CD14-positive monocyte (primary cell): ENCODE measurements around the gene TMEM106A. TPM values are rescaled to one million over a fixed set of nuclear protein-coding genes. Genes with fewer than 3 reads are reported as not detected.

Experiments
- DNase-seq, 3 donors: peaks; one replicate each; pipeline ENCODE4 v3.0.0-alpha.2; 2011 to 2022
- H2AFZ ChIP-seq: 2 replicates; pipeline ENCODE4 v1.6.0; 2012; ENCODE audit warnings: mild to moderate bottlenecking, low read depth, low read length, inconsistent platforms; ENCODE audit not compliant: insufficient read depth, poor library complexity, severe bottlenecking
- H3K27ac ChIP-seq, 2 donors: 1 replicate in 1 of 2; 2 replicates in 1 of 2; pipeline ENCODE4 v1.5.1; 2012 to 2013; ENCODE audit warnings: low read length in 2 of 2, control low read depth in 1 of 2, inconsistent platforms in 1 of 2, low read depth in 1 of 2, mild to moderate bottlenecking in 1 of 2
- H3K27me3 ChIP-seq, 2 donors: one replicate each; pipeline versions ENCODE4 v1.6.0 to v1.6.1; 2011 to 2013; ENCODE audit warnings: low read length in 2 of 2; ENCODE audit not compliant: control insufficient read depth in 2 of 2, insufficient read depth in 2 of 2
- H3K36me3 ChIP-seq, 2 donors: replicated peaks in 1 of 2; 1 replicate in 1 of 2; 2 replicates in 1 of 2; pipeline versions ENCODE4 v1.5.1 to v1.6.1; 2012 to 2013; ENCODE audit warnings: low read length in 2 of 2, control low read depth in 1 of 2, inconsistent platforms in 1 of 2, mild to moderate bottlenecking in 1 of 2; ENCODE audit not compliant: insufficient read depth in 2 of 2, control insufficient read depth in 1 of 2
- H3K4me1 ChIP-seq, 2 donors: 1 replicate in 1 of 2; 2 replicates in 1 of 2; pipeline versions ENCODE4 v1.5.1 to v1.6.1; 2012 to 2013; ENCODE audit warnings: low read length in 2 of 2, control low read depth in 1 of 2, inconsistent platforms in 1 of 2, mild to moderate bottlenecking in 1 of 2, moderate library complexity in 1 of 2; ENCODE audit not compliant: insufficient read depth in 2 of 2, control insufficient read depth in 1 of 2
- H3K4me2 ChIP-seq: replicated peaks from 2 replicates; pipeline ENCODE3; 2012; ENCODE audit warnings: low read length, moderate library complexity, mild to moderate bottlenecking; ENCODE audit not compliant: poor library complexity, severe bottlenecking; ENCODE audit errors: extremely low read depth
- H3K4me3 ChIP-seq, 3 experiments: fragments of 200-600 bp in 1 of 3; sonication (generic) in 1 of 3; replicated peaks in 1 of 3; 1 replicate in 2 of 3; 2 replicates in 1 of 3; pipeline ENCODE4 v1.5.1; 2011 to 2013; ENCODE audit warnings: low read length in 3 of 3, mild to moderate bottlenecking in 3 of 3, control low read depth in 2 of 3, low read depth in 2 of 3, inconsistent platforms in 1 of 3, moderate library complexity in 1 of 3
- H3K79me2 ChIP-seq: 2 replicates; pipeline ENCODE4 v1.6.0; 2012; ENCODE audit warnings: mild to moderate bottlenecking, control low read depth, inconsistent platforms, low read length, moderate library complexity; ENCODE audit not compliant: insufficient read depth
- H3K9ac ChIP-seq: 2 replicates; pipeline ENCODE4 v1.6.0; 2017; ENCODE audit warnings: low read length, mild to moderate bottlenecking; ENCODE audit not compliant: insufficient read depth, poor library complexity, severe bottlenecking
- H3K9me3 ChIP-seq, 2 donors: replicated peaks in 1 of 2; 1 replicate in 1 of 2; 2 replicates in 1 of 2; pipeline versions ENCODE4 v1.5.1 to v1.6.1; 2012 to 2013; ENCODE audit warnings: low read length in 2 of 2, control low read depth in 1 of 2; ENCODE audit not compliant: control insufficient read depth in 1 of 2, insufficient read depth in 1 of 2
- H4K20me1 ChIP-seq: 2 replicates; pipeline ENCODE4 v1.6.0; 2012; ENCODE audit warnings: mild to moderate bottlenecking, low read length, control low read depth, moderate library complexity; ENCODE audit not compliant: insufficient read depth
- H3K27ac Mint-ChIP-seq, 7 donors: one replicate each; pipeline ENCODE4 v1.8.0; 2020; ENCODE audit warnings: mild to moderate bottlenecking in 7 of 7, mixed read lengths in 7 of 7, moderate library complexity in 6 of 7, inconsistent platforms in 2 of 7
- H3K27me3 Mint-ChIP-seq, 3 donors: one replicate each; pipeline ENCODE4 v1.8.0; 2021 to 2022; ENCODE audit warnings: low read depth in 3 of 3, mild to moderate bottlenecking in 3 of 3, mixed read lengths in 3 of 3, moderate library complexity in 3 of 3, inconsistent platforms in 1 of 3
- H3K36me3 Mint-ChIP-seq, 2 donors: one replicate each; pipeline ENCODE4 v1.8.0; 2020; ENCODE audit warnings: mixed read lengths in 2 of 2, inconsistent platforms in 1 of 2, mild to moderate bottlenecking in 1 of 2
- H3K4me1 Mint-ChIP-seq: one replicate; pipeline ENCODE4 v1.8.0; 2020; ENCODE audit warnings: mild to moderate bottlenecking, mixed read lengths
- H3K4me3 Mint-ChIP-seq, 2 donors: one replicate each; pipeline ENCODE4 v1.8.0; 2020; ENCODE audit warnings: mild to moderate bottlenecking in 2 of 2, mixed read lengths in 2 of 2, moderate library complexity in 1 of 2
- H3K9me3 Mint-ChIP-seq, 7 donors: one replicate each; pipeline ENCODE4 v1.8.0; 2020 to 2022; ENCODE audit warnings: mixed read lengths in 7 of 7, mild to moderate bottlenecking in 6 of 7, moderate library complexity in 6 of 7, inconsistent platforms in 2 of 7
- WGBS: methylation state at CpG from one replicate; pipeline ENCODE4 v1.1.5; 2013; ENCODE audit warnings: missing lambda C conversion rate; ENCODE audit not compliant: insufficient coverage; 5-methylcytosine and 5-hydroxymethylcytosine counted together
- intact Hi-C, 2 donors: fragments of 100-400 bp; cut with micrococcal nuclease; formaldehyde crosslinking; loops; one replicate each; pipeline versions ENCODE4 v1.15.0 to v1.15.1; 2023
- polyA plus RNA-seq, 3 donors: library from polyadenylated mRNA; depleted of rRNA in 1 of 3; unstranded in 2 of 3; stranded (reverse) in 1 of 3; fragments of 300-500 nt in 2 of 3; fragments of >200 nt in 1 of 3; fragmentation: Illumina TruSeq in 2 of 3; gene quantifications; 1 replicate in 2 of 3; 2 replicates in 1 of 3; pipeline ENCODE4 v1.2.3, GENCODE V29; 2012 to 2021
- TF ChIP-seq, protein P1 (sequence below): fragments of 200-600 bp; IDR thresholded peaks from one replicate; pipeline ENCODE4 v1.8.0; 2022; ENCODE audit warnings: antibody characterized with exemption, mild to moderate bottlenecking

Gene TMEM106A
- polyA plus RNA-seq, 3 donors, result 6.9 to 26.6 (median 8.0) TPM

GRCh38 chr17:43169561-43170139 lies 42.0 kb upstream of the TMEM106A start:
- Mint-ChIP-seq H3K36me3 (peaks cover 4 to 17% of the 10 kb centered on the region in 2 donors), H3K4me1 (peaks cover 11% of the 10 kb centered on the region), H3K27me3 (no peaks in the 10 kb centered on the region), H3K27ac (no peak overlapping the region), H3K9me3 (no peaks in the 10 kb centered on the region), H3K4me3 (no peak overlapping the region)
- H3K9ac ChIP-seq, result peak overlapping the region; percentile 91
- H3K4me2 ChIP-seq, result peak overlapping the region; percentile 93
- 1% methylated on average over 26 of the region's 29 CpGs for WGBS
- TF ChIP-seq, protein P1, sequence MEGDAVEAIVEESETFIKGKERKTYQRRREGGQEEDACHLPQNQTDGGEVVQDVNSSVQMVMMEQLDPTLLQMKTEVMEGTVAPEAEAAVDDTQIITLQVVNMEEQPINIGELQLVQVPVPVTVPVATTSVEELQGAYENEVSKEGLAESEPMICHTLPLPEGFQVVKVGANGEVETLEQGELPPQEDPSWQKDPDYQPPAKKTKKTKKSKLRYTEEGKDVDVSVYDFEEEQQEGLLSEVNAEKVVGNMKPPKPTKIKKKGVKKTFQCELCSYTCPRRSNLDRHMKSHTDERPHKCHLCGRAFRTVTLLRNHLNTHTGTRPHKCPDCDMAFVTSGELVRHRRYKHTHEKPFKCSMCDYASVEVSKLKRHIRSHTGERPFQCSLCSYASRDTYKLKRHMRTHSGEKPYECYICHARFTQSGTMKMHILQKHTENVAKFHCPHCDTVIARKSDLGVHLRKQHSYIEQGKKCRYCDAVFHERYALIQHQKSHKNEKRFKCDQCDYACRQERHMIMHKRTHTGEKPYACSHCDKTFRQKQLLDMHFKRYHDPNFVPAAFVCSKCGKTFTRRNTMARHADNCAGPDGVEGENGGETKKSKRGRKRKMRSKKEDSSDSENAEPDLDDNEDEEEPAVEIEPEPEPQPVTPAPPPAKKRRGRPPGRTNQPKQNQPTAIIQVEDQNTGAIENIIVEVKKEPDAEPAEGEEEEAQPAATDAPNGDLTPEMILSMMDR, result no peak
- peaks cover 27% of the 10 kb centered on the region for H4K20me1 ChIP-seq
- H3K36me3 ChIP-seq, result no peaks in the 10 kb centered on the region
- H3K27ac ChIP-seq, result peak overlapping the region; percentile 85 to 99
- no peaks in the 10 kb centered on the region for H3K9me3 ChIP-seq
- H3K27me3 ChIP-seq, result no peaks in the 10 kb centered on the region
- H2AFZ ChIP-seq, result peak overlapping the region; percentile 78
- peaks cover 33 to 40% of the 10 kb centered on the region in 2 donors for H3K4me1 ChIP-seq
- peak overlapping the region; percentile 67 to 97 (median 91) for H3K4me3 ChIP-seq
- intact Hi-C loops, result loop anchor here (2.0 to 10.0 kb wide), 4 partner anchors 45 to 337 kb away; partner anchors contain the start of genes BRCA1 (in 1 of the 2), PSME3 (in 1 of the 2), RND2 (in 1 of the 2) and VAT1 (in 1 of the 2)
- peaks cover 30% of the 10 kb centered on the region for H3K79me2 ChIP-seq
- DNase-seq, result peak in 2 of 3 donors; percentile 8 to 43

- Mint-ChIP-seq H3K9me3 (no peaks in the 10 kb centered on the region), H3K4me1 (peaks cover 14% of the 10 kb centered on the region), H3K4me3 (no peak overlapping the region), H3K27me3 (no peaks in the 10 kb centered on the region), H3K36me3 (peaks cover 4 to 19% of the 10 kb centered on the region in 2 donors), H3K27ac (no peak overlapping the region)
- intact Hi-C loops, result loop anchor here (2.0 to 10.0 kb wide), 4 partner anchors 45 to 338 kb away; partner anchors contain the start of genes BRCA1 (in 1 of the 2), PSME3 (in 1 of the 2), RND2 (in 1 of the 2) and VAT1 (in 1 of the 2)
- Histone ChIP-seq H2AFZ (peak overlapping the region; percentile 78), H3K4me1 (peaks cover 33 to 40% of the 10 kb centered on the region in 2 donors), H3K4me2 (peak overlapping the region; percentile 93), H3K27ac (peak overlapping the region; percentile 85 to 99), H3K4me3 (peak overlapping the region; percentile 67 to 97 (median 91)), H3K9me3 (no peaks in the 10 kb centered on the region), H3K36me3 (peaks cover 0 to 2% of the 10 kb centered on the region in 2 donors), H3K9ac (peak overlapping the region; percentile 91), H3K79me2 (peaks cover 35% of the 10 kb centered on the region), H3K27me3 (no peaks in the 10 kb centered on the region), H4K20me1 (peaks cover 33% of the 10 kb centered on the region)
- DNase-seq, result peak; percentile 91 to 95 (median 95)
- WGBS, result 0% methylated on average over 20 of the region's 27 CpGs
- TF ChIP-seq, protein P1, result no peak
These were observed 41.4 kb upstream of the TMEM106A start for GRCh38 chr17:43170140-43170765.
